Endothelial cell of umbilical vein (primary cell): Measurements from ENCODE around the gene PTPRD.

Experiments used
- CTCF ChIP-seq, 2 donors: IDR thresholded peaks; 1 replicate in 1 of 2; 2 replicates in 1 of 2; pipeline ENCODE4 v1.5.1; 2011; ENCODE audit warnings: low read length in 2 of 2, mild to moderate bottlenecking in 2 of 2, moderate library complexity in 2 of 2, control low read depth in 1 of 2, inconsistent platforms in 1 of 2, low read depth in 1 of 2; ENCODE audit not compliant: insufficient read depth in 1 of 2; ENCODE audit errors: extremely low read depth in 1 of 2
- EZH2 ChIP-seq: IDR thresholded peaks from 2 replicates; pipeline ENCODE4 v1.6.1; 2012; ENCODE audit warnings: borderline replicate concordance, low read depth, mild to moderate bottlenecking, moderate library complexity, low read length, inconsistent platforms; ENCODE audit not compliant: severe bottlenecking
- JUN ChIP-seq: IDR thresholded peaks from 2 replicates; pipeline ENCODE4 v1.6.1; 2011; ENCODE audit warnings: borderline replicate concordance, low read depth; ENCODE audit not compliant: insufficient read length, insufficient read depth
- MAX ChIP-seq: IDR thresholded peaks from 2 replicates; pipeline ENCODE4 v1.6.1; 2011; ENCODE audit not compliant: insufficient read depth, insufficient read length
- MYC ChIP-seq: IDR thresholded peaks from one replicate; pipeline ENCODE4 v1.6.1; 2011; ENCODE audit warnings: mild to moderate bottlenecking, low read depth, low read length
- POLR2A ChIP-seq: IDR thresholded peaks from 2 replicates; pipeline ENCODE4 v1.6.1; 2012; ENCODE audit warnings: low read depth, mild to moderate bottlenecking, control low read depth, low read length
- POLR2AphosphoS5 ChIP-seq: IDR thresholded peaks from 2 replicates; pipeline ENCODE4 v1.6.1; 2012; ENCODE audit warnings: low read depth, mild to moderate bottlenecking, control low read depth, low read length, moderate library complexity; ENCODE audit not compliant: insufficient read depth

- no peak for TF ChIP-seq CTCF (IDR thresholded peaks at IDR 0.05; ENCODE audit: extremely low read depth in 1 of 2, insufficient read depth in 1 of 2, low read depth in 1 of 2, low read length in 2 of 2)
- TF ChIP-seq JUN: no peak
- no peak for TF ChIP-seq POLR2A
- TF ChIP-seq EZH2: no peak
- TF ChIP-seq POLR2AphosphoS5: no peak
- TF ChIP-seq MYC: no peak
- TF ChIP-seq MAX: no peak
Measured at GRCh38 chr9:9275601-9276000, 1337.2 kb downstream of the PTPRD start.
